H9 (cell line): ENCODE data around the gene NRG3. TPM values are rescaled to one million over a fixed set of nuclear protein-coding genes. Genes with fewer than 3 reads are reported as not detected.

ENCODE experiments used
- DNase-seq: peaks from one replicate; pipeline ENCODE4 v3.0.0-alpha.2; 2017
- H2AFZ ChIP-seq: one replicate; pipeline ENCODE4 v1.6.1; 2013; ENCODE audit warnings: mild to moderate bottlenecking, low read length, control low read depth, moderate library complexity
- H2AK5ac ChIP-seq: 2 replicates; pipeline ENCODE4 v1.6.1; 2013; ENCODE audit warnings: low read length, control low read depth, mixed read lengths; ENCODE audit not compliant: insufficient read length
- H2BK120ac ChIP-seq: one replicate; pipeline ENCODE4 v1.6.1; 2013; ENCODE audit warnings: low read depth, mild to moderate bottlenecking, low read length, control low read depth, inconsistent platforms; ENCODE audit not compliant: poor library complexity, severe bottlenecking
- H2BK12ac ChIP-seq: 2 replicates; pipeline ENCODE4 v1.6.1; 2013; ENCODE audit warnings: low read length, control low read depth, mixed read lengths, low read depth; ENCODE audit not compliant: insufficient read length
- H2BK15ac ChIP-seq: 2 replicates; pipeline ENCODE4 v1.6.1; 2013; ENCODE audit warnings: low read depth, low read length, control low read depth
- H2BK20ac ChIP-seq: one replicate; pipeline ENCODE4 v1.6.1; 2013; ENCODE audit warnings: low read depth, mild to moderate bottlenecking, low read length, control low read depth, inconsistent platforms; ENCODE audit not compliant: poor library complexity, severe bottlenecking
- H2BK5ac ChIP-seq: 2 replicates; pipeline ENCODE4 v1.6.1; 2013; ENCODE audit warnings: low read length, control low read depth, mixed read lengths; ENCODE audit not compliant: insufficient read length
- H3K14ac ChIP-seq: 2 replicates; pipeline ENCODE4 v1.6.1; 2013; ENCODE audit warnings: low read length, control low read depth; ENCODE audit not compliant: insufficient read depth
- H3K18ac ChIP-seq: 2 replicates; pipeline ENCODE4 v1.6.1; 2013; ENCODE audit warnings: low read depth, mild to moderate bottlenecking, mixed read lengths, low read length, control low read depth; ENCODE audit not compliant: insufficient read length
- H3K23ac ChIP-seq: 2 replicates; pipeline ENCODE4 v1.6.1; 2013; ENCODE audit warnings: low read length, control low read depth, mixed read lengths, low read depth; ENCODE audit not compliant: insufficient read length
- H3K23me2 ChIP-seq: 2 replicates; pipeline ENCODE4 v1.6.1; 2013; ENCODE audit warnings: low read depth, mild to moderate bottlenecking, mixed read lengths, low read length, control low read depth; ENCODE audit not compliant: insufficient read length, poor library complexity, severe bottlenecking
- H3K27ac ChIP-seq: 2 replicates; pipeline ENCODE4 v1.5.1; 2013; ENCODE audit warnings: low read length, control low read depth, mixed read lengths, low read depth; ENCODE audit not compliant: insufficient read length
- H3K27me3 ChIP-seq: 2 replicates; pipeline ENCODE4 v1.6.1; 2013; ENCODE audit warnings: low read length, control low read depth, inconsistent platforms; ENCODE audit not compliant: insufficient read depth
- H3K4ac ChIP-seq: 2 replicates; pipeline ENCODE4 v1.6.1; 2013; ENCODE audit warnings: low read depth, mild to moderate bottlenecking, control low read depth, inconsistent platforms, low read length, moderate library complexity
- H3K4me1 ChIP-seq: 2 replicates; pipeline ENCODE4 v1.6.1; 2013; ENCODE audit warnings: low read length, control low read depth, inconsistent platforms; ENCODE audit not compliant: insufficient read depth
- H3K4me2 ChIP-seq: 2 replicates; pipeline ENCODE4 v1.6.1; 2013; ENCODE audit warnings: low read length, control low read depth, mixed read lengths; ENCODE audit not compliant: insufficient read length, insufficient read depth
- H3K56ac ChIP-seq: 2 replicates; pipeline ENCODE4 v1.6.1; 2013; ENCODE audit warnings: low read depth, mild to moderate bottlenecking, mixed read lengths, low read length, control low read depth; ENCODE audit not compliant: insufficient read length
- H3K79me1 ChIP-seq: 2 replicates; pipeline ENCODE4 v1.6.1; 2013; ENCODE audit warnings: low read depth, mild to moderate bottlenecking, moderate library complexity, low read length, control low read depth, inconsistent platforms; ENCODE audit not compliant: insufficient read depth, poor library complexity, severe bottlenecking
- H3K79me2 ChIP-seq: 2 replicates; pipeline ENCODE4 v1.6.1; 2013; ENCODE audit warnings: low read length, control low read depth, inconsistent platforms; ENCODE audit not compliant: insufficient read depth
- H3K9ac ChIP-seq: 2 replicates; pipeline ENCODE4 v1.6.1; 2013; ENCODE audit warnings: low read length, control low read depth, mixed read lengths; ENCODE audit not compliant: insufficient read length; ENCODE audit errors: extremely low read depth
- H3K9me3 ChIP-seq: one replicate; pipeline ENCODE4 v1.6.1; 2013; ENCODE audit warnings: low read depth, low read length, inconsistent platforms; ENCODE audit not compliant: control insufficient read depth
- H3T11ph ChIP-seq: one replicate; pipeline ENCODE4 v1.6.1; 2013; ENCODE audit warnings: mild to moderate bottlenecking, low read length, control low read depth, inconsistent platforms
- H4K20me1 ChIP-seq: one replicate; pipeline ENCODE4 v1.6.1; 2013; ENCODE audit not compliant: control insufficient read depth, insufficient read length, insufficient read depth
- H4K5ac ChIP-seq: 2 replicates; pipeline ENCODE4 v1.6.1; 2013; ENCODE audit warnings: low read depth, mild to moderate bottlenecking, mixed read lengths, low read length, control low read depth; ENCODE audit not compliant: insufficient read length
- H4K8ac ChIP-seq: replicated peaks from 2 replicates; pipeline ENCODE4 v1.6.1; 2013; ENCODE audit warnings: low read length, control low read depth, mixed read lengths, low read depth; ENCODE audit not compliant: insufficient read length
- H4K91ac ChIP-seq: 2 replicates; pipeline ENCODE4 v1.6.1; 2013; ENCODE audit warnings: low read depth, mild to moderate bottlenecking, moderate library complexity, mixed read lengths, low read length, control low read depth; ENCODE audit not compliant: insufficient read length
- H3K27ac Mint-ChIP-seq, 3 experiments: 2 replicates in 2 of 3; 3 replicates in 1 of 3; pipeline ENCODE4 v1.8.0; 2020 to 2021; ENCODE audit warnings: mixed read lengths in 3 of 3, mild to moderate bottlenecking in 1 of 3, moderate library complexity in 1 of 3
- H3K27me3 Mint-ChIP-seq: 2 replicates; pipeline ENCODE4 v1.8.0; 2021; ENCODE audit warnings: low read depth, mild to moderate bottlenecking, moderate library complexity, mixed read lengths
- H3K36me3 Mint-ChIP-seq, 3 experiments: 2 replicates in 2 of 3; 3 replicates in 1 of 3; pipeline ENCODE4 v1.8.0; 2020 to 2021; ENCODE audit warnings: low read depth in 3 of 3, mixed read lengths in 3 of 3; ENCODE audit not compliant: insufficient read depth in 1 of 3
- H3K4me1 Mint-ChIP-seq, 2 experiments: 2 replicates each; pipeline ENCODE4 v1.8.0; 2020; ENCODE audit warnings: mixed read lengths in 2 of 2
- H3K4me3 Mint-ChIP-seq, 2 experiments: 2 replicates in 1 of 2; 3 replicates in 1 of 2; pipeline ENCODE4 v1.8.0; 2020 to 2021; ENCODE audit warnings: mild to moderate bottlenecking in 2 of 2, mixed read lengths in 2 of 2, moderate library complexity in 1 of 2
- H3K9me3 Mint-ChIP-seq, 2 experiments: 2 replicates in 1 of 2; 3 replicates in 1 of 2; pipeline ENCODE4 v1.8.0; 2020; ENCODE audit warnings: mild to moderate bottlenecking in 2 of 2, mixed read lengths in 2 of 2, moderate library complexity in 1 of 2
- CTCF ChIP-seq: fragments of 200-600 bp; sonication (generic); conservative IDR thresholded peaks from 3 replicates; pipeline ENCODE4 v1.8.0; 2021; ENCODE audit warnings: antibody characterized with exemption, mild to moderate bottlenecking
- WGBS: extraction: QIAGEN DNeasy Blood & Tissue Kit; methylation state at CpG from one replicate; pipeline ENCODE4 v1.1.7; 2013; ENCODE audit warnings: missing lambda C conversion rate, low lambda C conversion rate, mixed read lengths; ENCODE audit not compliant: insufficient read length; ENCODE audit errors: extremely low coverage; 5-methylcytosine and 5-hydroxymethylcytosine counted together
- total RNA-seq: library from RNA; stranded (reverse); gene quantifications from 2 replicates; pipeline ENCODE4 v1.2.1, GENCODE V29; 2021

NRG3 gene
- total RNA-seq, 1 experiment from 2014 or later, result 1.6 TPM

GRCh38 chr10:81873231-81873931, 1.6 kb upstream of the NRG3 start:
- no CpG with 5 or more reads among the region's 12 CpGs for WGBS

More at GRCh38 chr10:81873231-81873931, 1.6 kb upstream of the NRG3 start:
- no peak overlapping the region for H3K9ac ChIP-seq
- H2BK15ac ChIP-seq, result no peak overlapping the region
- no peaks in the 10 kb centered on the region for H4K20me1 ChIP-seq
- no peaks in the 10 kb centered on the region for H3K79me1 ChIP-seq
- peak overlapping the region; percentile 56 for H3K4me2 ChIP-seq
- H3K14ac ChIP-seq, result no peak overlapping the region
- no peak for DNase-seq
- H3K9me3 ChIP-seq, result no peaks in the 10 kb centered on the region
- H3K27me3 Mint-ChIP-seq, result peaks cover 68% of the 10 kb centered on the region
- TF ChIP-seq CTCF, result no peak
- no peak overlapping the region for H3K23ac ChIP-seq
- H2BK12ac ChIP-seq, result no peak overlapping the region
- H3K4me3 Mint-ChIP-seq, result peak overlapping the region; percentile 64 to 80
- no peak overlapping the region for H4K91ac ChIP-seq
- H3K56ac ChIP-seq, result no peak overlapping the region
- no peak overlapping the region for H4K8ac ChIP-seq
- no peak overlapping the region for H3T11ph ChIP-seq
- H3K23me2 ChIP-seq, result peaks cover 23% of the 10 kb centered on the region
- H3K27ac Mint-ChIP-seq, result no peak overlapping the region
- peaks cover 11% of the 10 kb centered on the region for H3K27me3 ChIP-seq
- H3K4me1 Mint-ChIP-seq, result peaks cover 26 to 27% of the 10 kb centered on the region in 2 experiments
- no peak overlapping the region for H3K27ac ChIP-seq
- H3K79me2 ChIP-seq, result no peaks in the 10 kb centered on the region
- no peak overlapping the region for H2BK20ac ChIP-seq
- H3K36me3 Mint-ChIP-seq, result peaks cover 0 to 2% (median 0%) of the 10 kb centered on the region in 3 experiments; a peak in 2 of 7 replicates
- H3K18ac ChIP-seq, result no peak overlapping the region
- no peak overlapping the region for H3K4ac ChIP-seq
- H2AFZ ChIP-seq, result no peak overlapping the region
- no peak overlapping the region for H4K5ac ChIP-seq
- H2AK5ac ChIP-seq, result no peak overlapping the region
- no peak overlapping the region for H2BK5ac ChIP-seq
- peaks cover 0 to 3% of the 10 kb centered on the region in 2 experiments; a peak in 4 of 5 replicates for H3K9me3 Mint-ChIP-seq
- peaks cover 1% of the 10 kb centered on the region; the same call in 1 of the 2 replicates for H3K4me1 ChIP-seq
- no peak overlapping the region for H2BK120ac ChIP-seq
